Uterus (tissue), 2 donors: ENCODE results near the gene DPH1.

Experiments used
- POLR2A ChIP-seq, 2 donors: fragments of 450-650 bp; IDR thresholded peaks; one replicate each; pipeline ENCODE4 v1.6.1; 2016; ENCODE audit warnings: antibody characterized with exemption in 2 of 2, mild to moderate bottlenecking in 1 of 2, moderate library complexity in 1 of 2
- TF ChIP-seq, protein P1 (sequence below), 4 experiments: fragments of 200-600 bp in 2 of 4; fragments of 450-650 bp in 2 of 4; sonication (generic) in 2 of 4; IDR thresholded peaks; one replicate each; pipeline ENCODE4 v1.5.1; 2016 to 2019; ENCODE audit warnings: antibody characterized with exemption in 4 of 4, mild to moderate bottlenecking in 2 of 4, moderate library complexity in 1 of 4

DNA sequence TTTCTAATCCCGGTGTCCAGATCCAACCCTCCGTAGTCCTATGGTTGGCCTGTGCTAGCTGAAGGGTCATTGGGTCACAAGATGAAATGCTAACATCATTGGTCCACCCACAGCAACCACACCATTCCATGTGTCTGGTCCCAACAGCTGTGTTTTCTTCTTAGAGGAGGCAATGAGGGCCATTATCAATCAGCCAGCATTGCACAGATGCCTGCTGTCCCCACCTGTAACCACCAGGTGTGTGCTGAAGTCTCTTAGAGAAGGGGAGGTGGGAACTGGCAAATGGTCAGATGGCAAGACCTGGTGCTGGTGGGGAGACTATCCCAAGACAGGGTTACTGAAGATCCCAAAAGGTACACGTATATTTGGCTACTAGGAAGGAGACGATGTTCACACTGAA, 62.3 kb downstream of the DPH1 start:
- TF ChIP-seq, protein P1, sequence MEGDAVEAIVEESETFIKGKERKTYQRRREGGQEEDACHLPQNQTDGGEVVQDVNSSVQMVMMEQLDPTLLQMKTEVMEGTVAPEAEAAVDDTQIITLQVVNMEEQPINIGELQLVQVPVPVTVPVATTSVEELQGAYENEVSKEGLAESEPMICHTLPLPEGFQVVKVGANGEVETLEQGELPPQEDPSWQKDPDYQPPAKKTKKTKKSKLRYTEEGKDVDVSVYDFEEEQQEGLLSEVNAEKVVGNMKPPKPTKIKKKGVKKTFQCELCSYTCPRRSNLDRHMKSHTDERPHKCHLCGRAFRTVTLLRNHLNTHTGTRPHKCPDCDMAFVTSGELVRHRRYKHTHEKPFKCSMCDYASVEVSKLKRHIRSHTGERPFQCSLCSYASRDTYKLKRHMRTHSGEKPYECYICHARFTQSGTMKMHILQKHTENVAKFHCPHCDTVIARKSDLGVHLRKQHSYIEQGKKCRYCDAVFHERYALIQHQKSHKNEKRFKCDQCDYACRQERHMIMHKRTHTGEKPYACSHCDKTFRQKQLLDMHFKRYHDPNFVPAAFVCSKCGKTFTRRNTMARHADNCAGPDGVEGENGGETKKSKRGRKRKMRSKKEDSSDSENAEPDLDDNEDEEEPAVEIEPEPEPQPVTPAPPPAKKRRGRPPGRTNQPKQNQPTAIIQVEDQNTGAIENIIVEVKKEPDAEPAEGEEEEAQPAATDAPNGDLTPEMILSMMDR (IDR thresholded peaks at IDR 0.05): no peak
- TF ChIP-seq POLR2A (IDR thresholded peaks at IDR 0.05): no peak
